Astrocyte (in vitro differentiated cells and primary cell): ENCODE results near the gene STARD3NL.

Experiments
- EZH2 ChIP-seq: IDR thresholded peaks from 2 replicates; pipeline ENCODE4 v1.6.1; 2012; ENCODE audit warnings: mild to moderate bottlenecking, low read length, inconsistent platforms; ENCODE audit not compliant: insufficient read depth
- TF ChIP-seq, protein P1 (sequence below): IDR thresholded peaks from 2 replicates; pipeline ENCODE4 v1.5.1; 2011; ENCODE audit warnings: low read depth, mild to moderate bottlenecking, inconsistent platforms, low read length, moderate library complexity; ENCODE audit not compliant: insufficient read depth

DNA sequence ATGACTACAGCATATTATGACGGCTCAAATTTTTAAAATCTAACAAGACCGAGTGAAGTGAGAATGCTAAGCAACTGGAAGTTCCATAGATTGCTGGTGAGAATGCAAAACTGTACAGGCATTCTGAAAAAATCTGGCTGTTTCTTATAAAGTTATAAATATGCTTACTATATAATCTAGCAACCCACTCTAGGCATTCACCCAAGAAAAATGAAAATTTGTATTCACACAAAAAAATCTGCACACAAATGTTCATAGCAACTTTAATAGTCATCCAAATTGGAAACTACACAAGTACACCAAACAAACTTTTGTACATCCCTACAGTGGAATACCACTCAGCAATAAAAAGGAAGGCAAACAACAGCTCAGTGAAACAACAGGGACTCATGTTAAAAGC lies 39.9 kb upstream of the STARD3NL start:
- TF ChIP-seq, protein P1, sequence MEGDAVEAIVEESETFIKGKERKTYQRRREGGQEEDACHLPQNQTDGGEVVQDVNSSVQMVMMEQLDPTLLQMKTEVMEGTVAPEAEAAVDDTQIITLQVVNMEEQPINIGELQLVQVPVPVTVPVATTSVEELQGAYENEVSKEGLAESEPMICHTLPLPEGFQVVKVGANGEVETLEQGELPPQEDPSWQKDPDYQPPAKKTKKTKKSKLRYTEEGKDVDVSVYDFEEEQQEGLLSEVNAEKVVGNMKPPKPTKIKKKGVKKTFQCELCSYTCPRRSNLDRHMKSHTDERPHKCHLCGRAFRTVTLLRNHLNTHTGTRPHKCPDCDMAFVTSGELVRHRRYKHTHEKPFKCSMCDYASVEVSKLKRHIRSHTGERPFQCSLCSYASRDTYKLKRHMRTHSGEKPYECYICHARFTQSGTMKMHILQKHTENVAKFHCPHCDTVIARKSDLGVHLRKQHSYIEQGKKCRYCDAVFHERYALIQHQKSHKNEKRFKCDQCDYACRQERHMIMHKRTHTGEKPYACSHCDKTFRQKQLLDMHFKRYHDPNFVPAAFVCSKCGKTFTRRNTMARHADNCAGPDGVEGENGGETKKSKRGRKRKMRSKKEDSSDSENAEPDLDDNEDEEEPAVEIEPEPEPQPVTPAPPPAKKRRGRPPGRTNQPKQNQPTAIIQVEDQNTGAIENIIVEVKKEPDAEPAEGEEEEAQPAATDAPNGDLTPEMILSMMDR, result no peak
- no peak for TF ChIP-seq EZH2
